Cardiac ventricle fibroblast (primary cell): ENCODE results near the gene ATP13A3. TPM values are rescaled to one million over a fixed set of nuclear protein-coding genes. Genes with fewer than 3 reads are reported as not detected.

ENCODE experiments used
- total RNA-seq: library from RNA; depleted of rRNA; stranded (reverse); fragments of >200 nt; gene quantifications from 2 replicates; pipeline ENCODE4 v1.2.3, GENCODE V29; 2015

The ATP13A3 gene
- 161 and 188 TPM in 2 replicates for total RNA-seq

DNA sequence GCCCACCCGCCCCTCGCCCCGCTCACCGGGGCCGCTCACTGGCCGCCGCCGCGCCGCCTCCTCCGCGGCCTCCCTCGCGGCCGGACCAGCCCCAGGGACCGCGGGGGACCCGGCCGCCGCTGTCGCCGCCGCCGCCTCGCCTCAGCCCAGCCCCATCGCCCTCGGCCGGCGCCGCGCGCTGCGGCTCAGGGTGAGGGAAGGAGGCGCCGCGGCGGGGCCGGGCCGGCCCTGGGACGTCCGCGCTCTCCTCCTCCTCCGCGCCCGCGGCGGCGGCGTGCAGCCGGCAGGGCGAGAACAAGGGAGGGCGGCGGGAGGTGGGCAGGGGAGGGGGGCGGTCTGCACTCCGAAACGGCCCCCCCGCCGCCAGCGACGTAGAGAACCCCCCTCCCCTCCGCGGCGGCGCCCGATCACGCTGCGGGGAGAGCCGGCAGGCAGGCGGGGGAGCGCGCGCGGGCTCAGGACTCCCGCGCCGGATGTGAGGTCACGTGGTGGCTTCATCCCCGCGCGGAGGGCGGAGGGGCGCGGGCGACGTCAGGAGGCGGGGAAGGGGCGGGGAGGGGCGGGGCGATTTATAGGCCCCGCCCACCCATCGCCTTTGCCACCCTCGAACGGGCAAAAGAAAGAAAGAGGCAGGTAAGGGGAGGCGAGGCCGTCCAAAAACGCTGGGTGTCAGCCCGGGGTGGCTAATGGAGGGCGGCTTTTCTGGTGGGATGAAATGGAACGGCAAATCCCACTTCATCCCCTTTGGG is at the start of gene ATP13A3:
Gene ATP13A3, minus strand, starts transcription at position 463 of the 749 bp plus-strand sequence. CDS start 24,812 bp downstream, outside the sequence.

DNA sequence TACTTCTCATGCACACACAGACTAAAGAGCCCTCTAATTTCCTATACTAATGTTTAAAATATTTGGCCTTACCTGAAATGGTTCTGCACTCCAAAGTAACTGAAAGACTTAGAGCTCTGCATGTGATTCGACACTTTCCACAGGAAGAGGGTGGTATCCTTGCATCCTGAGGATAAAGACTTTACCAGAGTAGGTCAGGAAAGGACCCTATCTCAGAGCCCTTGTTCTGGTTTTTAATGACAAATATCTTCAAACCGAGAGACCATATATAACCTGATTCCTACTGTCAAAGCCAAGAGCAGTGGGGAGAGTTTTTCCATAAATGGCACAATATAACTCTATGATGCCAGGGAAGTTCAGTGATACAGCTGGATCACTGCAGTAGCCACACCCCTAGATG is 87.6 kb downstream of the ATP13A3 start, which contains the start of gene GP5:
Gene GP5, minus strand, starts transcription at position 101 of the 400 bp plus-strand sequence. CDS start 984 bp downstream, outside the sequence.

DNA sequence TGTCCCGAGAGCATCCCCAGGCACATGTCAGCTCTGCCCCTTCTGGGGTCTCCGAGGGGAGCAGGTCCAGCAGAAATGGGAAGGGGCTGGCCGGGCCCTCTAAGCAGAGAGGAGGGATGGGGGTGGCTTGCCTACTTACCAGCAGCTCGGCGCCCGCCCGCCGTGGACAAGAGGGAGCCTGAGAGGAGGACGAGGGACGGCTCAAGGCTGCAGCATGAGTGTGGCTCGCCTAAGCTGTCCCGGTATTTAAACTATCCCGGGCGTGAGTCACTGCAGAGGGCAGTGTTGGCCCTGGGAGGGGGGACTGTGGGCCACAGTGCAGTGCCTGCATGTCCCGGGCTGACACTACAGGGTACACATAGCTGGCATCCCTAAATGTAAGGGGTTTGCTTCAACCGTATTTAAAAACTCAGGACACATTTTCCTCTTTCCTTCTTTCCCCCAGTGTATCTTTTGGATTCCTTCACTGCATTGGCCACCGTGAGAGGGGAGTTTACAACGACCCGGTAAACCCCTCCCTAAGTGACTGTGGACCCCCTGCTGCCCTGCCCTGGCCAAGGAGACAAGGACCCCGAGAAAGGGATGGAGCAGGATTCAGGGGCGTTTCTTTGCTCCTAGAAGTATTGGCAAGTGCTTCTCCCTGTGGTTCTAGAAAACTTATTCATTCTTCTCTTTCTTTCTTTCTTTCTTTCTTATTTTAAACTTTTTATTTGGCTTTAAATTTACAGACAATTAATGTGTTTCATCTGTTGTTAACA is 117.1 kb downstream of the ATP13A3 start, which contains the start of gene LRRC15:
Gene LRRC15, minus strand, starts transcription at position 222 of the 758 bp plus-strand sequence. CDS start 8,700 bp downstream, outside the sequence.

Other genes with a start within 250 kb of the ATP13A3 start
- gene CPN2, start 135.7 kb downstream of the ATP13A3 start, total RNA-seq: not detected in 2 replicates
- not detected in 2 replicates for gene LRRC15, start 117.3 kb downstream of the ATP13A3 start, total RNA-seq
- gene GP5, start 87.7 kb downstream of the ATP13A3 start, total RNA-seq: 0.06 and 0.10 TPM in 2 replicates
- 15.7 and 16.3 TPM in 2 replicates for gene TMEM44, start 146.4 kb upstream of the ATP13A3 start, total RNA-seq
- gene LSG1, start 185.2 kb upstream of the ATP13A3 start, total RNA-seq: 11.7 and 17.9 TPM in 2 replicates
- 34.6 and 35.0 TPM in 2 replicates for gene FAM43A, start 198.9 kb upstream of the ATP13A3 start, total RNA-seq